ENCODE measurements around the gene OGFRL1. TPM values are rescaled to one million over a fixed set of nuclear protein-coding genes. Genes with fewer than 3 reads are reported as not detected.

OGFRL1 gene
- total RNA-seq, 2 experiments from 2014 or later: 9.1 TPM

GRCh38 chr6:71290611-71291010 lies 2.0 kb downstream of the OGFRL1 start:
- CTCF ChIA-PET: no interaction called here
- no peak overlapping the region for H3K4me3 ChIP-seq (ENCODE audit: low read length)

GRCh38 chr6:71292001-71292400 lies 3.4 kb downstream of the OGFRL1 start:
- peaks cover 28% of the 10 kb centered on the region for H3K4me1 ChIP-seq (ENCODE audit: insufficient read depth, low read length)

More at GRCh38 chr6:71290611-71291010, 2.0 kb downstream of the OGFRL1 start:
- H3K27me3 Mint-ChIP-seq: no peaks in the 10 kb centered on the region
- peak overlapping the region; percentile 88 for H3K4me3 Mint-ChIP-seq
- ATAC-seq (ENCODE audit: poor library complexity): no peak
- Histone ChIP-seq H3K4me1 (ENCODE audit: insufficient read depth, low read length) (peaks cover 28% of the 10 kb centered on the region), H3K9me3 (ENCODE audit: control insufficient read depth in 1 of 2, insufficient read depth in 1 of 2, low read length in 2 of 2) (no peaks in the 10 kb centered on the region), H3K27ac (ENCODE audit: low read depth in 1 of 2, low read length in 2 of 2) (no peak overlapping the region), H3K27me3 (ENCODE audit: control insufficient read depth in 1 of 2, insufficient read depth in 2 of 2, low read length in 2 of 2) (no peaks in the 10 kb centered on the region), H3K36me3 (ENCODE audit: insufficient read depth, low read length) (peaks cover 9% of the 10 kb centered on the region)
- peaks cover 42% of the 10 kb centered on the region for H3K4me1 Mint-ChIP-seq (ENCODE audit: low read depth)
- H3K27ac Mint-ChIP-seq: no peak overlapping the region
- POLR2A ChIA-PET: no interaction called here
- DNase-seq: no peak
- H3K9me3 Mint-ChIP-seq: no peaks in the 10 kb centered on the region
- H3K36me3 Mint-ChIP-seq (ENCODE audit: low read depth): peaks cover 23% of the 10 kb centered on the region
- no peak for TF ChIP-seq CTCF (IDR thresholded peaks at IDR 0.05)
- intact Hi-C loops (cut with DNase I, micrococcal nuclease): no loop called here

GRCh38 chr6:71294121-71294523 lies 5.5 kb downstream of the OGFRL1 start:
- Histone ChIP-seq H3K9me3 (ENCODE audit: control insufficient read depth in 1 of 2, insufficient read depth in 1 of 2, low read length in 2 of 2) (no peaks in the 10 kb centered on the region), H3K36me3 (ENCODE audit: insufficient read depth, low read length) (peaks cover 26% of the 10 kb centered on the region), H3K4me1 (ENCODE audit: insufficient read depth, low read length) (peaks cover 14% of the 10 kb centered on the region), H3K27ac (ENCODE audit: low read depth in 1 of 2, low read length in 2 of 2) (no peak overlapping the region), H3K4me3 (ENCODE audit: low read length) (no peak overlapping the region), H3K27me3 (ENCODE audit: control insufficient read depth in 1 of 2, insufficient read depth in 2 of 2, low read length in 2 of 2) (no peaks in the 10 kb centered on the region)
- no peak overlapping the region for H3K4me3 Mint-ChIP-seq
- no peaks in the 10 kb centered on the region for H3K9me3 Mint-ChIP-seq
- no peak for ATAC-seq (ENCODE audit: poor library complexity)
- ChIA-PET CTCF (no interaction called here), POLR2A (no interaction called here)
- H3K27me3 Mint-ChIP-seq: no peaks in the 10 kb centered on the region
- H3K36me3 Mint-ChIP-seq (ENCODE audit: low read depth): peaks cover 41% of the 10 kb centered on the region
- intact Hi-C loops (cut with DNase I, micrococcal nuclease): no loop called here
- H3K4me1 Mint-ChIP-seq (ENCODE audit: low read depth): peaks cover 30% of the 10 kb centered on the region
- TF ChIP-seq CTCF (IDR thresholded peaks at IDR 0.05): no peak
- no peak for DNase-seq
- H3K27ac Mint-ChIP-seq: no peak overlapping the region

More at GRCh38 chr6:71292001-71292400, 3.4 kb downstream of the OGFRL1 start:
- H3K9me3 Mint-ChIP-seq: no peaks in the 10 kb centered on the region
- no peaks in the 10 kb centered on the region for H3K27me3 Mint-ChIP-seq
- peak overlapping the region; percentile 35 for H3K4me3 Mint-ChIP-seq
- TF ChIP-seq CTCF (IDR thresholded peaks at IDR 0.05): no peak
- intact Hi-C loops (cut with DNase I, micrococcal nuclease): no loop called here
- no peaks in the 10 kb centered on the region for H3K9me3 ChIP-seq (ENCODE audit: control insufficient read depth in 1 of 2, insufficient read depth in 1 of 2, low read length in 2 of 2)
- H3K36me3 ChIP-seq (ENCODE audit: insufficient read depth, low read length): peaks cover 22% of the 10 kb centered on the region
- no peaks in the 10 kb centered on the region for H3K27me3 ChIP-seq (ENCODE audit: control insufficient read depth in 1 of 2, insufficient read depth in 2 of 2, low read length in 2 of 2)
- no peak for DNase-seq
- no peak for ATAC-seq (ENCODE audit: poor library complexity)
- ChIA-PET POLR2A (no interaction called here), CTCF (no interaction called here)
- H3K27ac ChIP-seq (ENCODE audit: low read depth in 1 of 2, low read length in 2 of 2): no peak overlapping the region
- no peak overlapping the region for H3K27ac Mint-ChIP-seq
- no peak overlapping the region for H3K4me3 ChIP-seq (ENCODE audit: low read length)
- H3K4me1 Mint-ChIP-seq (ENCODE audit: low read depth): peaks cover 42% of the 10 kb centered on the region
- peaks cover 31% of the 10 kb centered on the region for H3K36me3 Mint-ChIP-seq (ENCODE audit: low read depth)

All from CD4-positive, alpha-beta T cell (primary cell).